Sigmoid colon (tissue), 7 donors: Measurements from ENCODE around the gene MTA3. TPM values are rescaled to one million over a fixed set of nuclear protein-coding genes. Genes with fewer than 3 reads are reported as not detected.

Experiments
- DNase-seq: peaks from one replicate; pipeline ENCODE4 v3.0.0-alpha.2; 2019
- H3K27ac ChIP-seq, 4 donors: fragments of 200-600 bp; sonication (generic); one replicate each; pipeline ENCODE4 v1.5.1; 2016 to 2019; ENCODE audit warnings: mild to moderate bottlenecking in 1 of 4
- H3K27me3 ChIP-seq, 3 donors: fragments of 200-600 bp; sonication (generic); one replicate each; pipeline ENCODE4 v1.5.1; 2019; ENCODE audit warnings: mild to moderate bottlenecking in 1 of 3
- H3K36me3 ChIP-seq, 4 donors: fragments of 200-600 bp; sonication (generic); one replicate each; pipeline ENCODE4 v1.5.1; 2016 to 2019
- H3K4me1 ChIP-seq, 4 donors: fragments of 200-600 bp; sonication (generic); one replicate each; pipeline ENCODE4 v1.5.1; 2017 to 2019
- H3K4me3 ChIP-seq, 4 donors: fragments of 200-600 bp; sonication (generic); one replicate each; pipeline ENCODE4 v1.5.1; 2017 to 2019; ENCODE audit warnings: mild to moderate bottlenecking in 2 of 4, moderate library complexity in 1 of 4
- H3K9me3 ChIP-seq, 4 donors: fragments of 200-600 bp in 3 of 4; sonication (generic) in 3 of 4; one replicate each; pipeline versions ENCODE4 v1.5.1 to v1.6.1; 2013 to 2019
- EP300 ChIP-seq, 4 donors: sonication (generic); formaldehyde crosslinking; IDR thresholded peaks; one replicate each; pipeline ENCODE4 v1.6.1; 2017; ENCODE audit warnings: antibody characterized with exemption in 4 of 4
- POLR2A ChIP-seq, 2 donors: fragments of 450-650 bp; IDR thresholded peaks; one replicate each; pipeline ENCODE4 v1.6.1; 2016; ENCODE audit warnings: antibody characterized with exemption in 2 of 2, mild to moderate bottlenecking in 2 of 2, moderate library complexity in 2 of 2
- POLR2AphosphoS5 ChIP-seq, 4 donors: sonication (generic); formaldehyde crosslinking; IDR thresholded peaks; one replicate each; pipeline ENCODE4 v1.6.1; 2017; ENCODE audit warnings: antibody characterized with exemption in 4 of 4
- WGBS, 2 donors: extraction: QIAGEN DNeasy Blood & Tissue Kit; methylation state at CpG; one replicate each; pipeline ENCODE4 v1.1.7; 2013; 5-methylcytosine and 5-hydroxymethylcytosine counted together
- intact Hi-C: fragments of 100-400 bp; cut with DNase I; formaldehyde crosslinking; loops from one replicate; pipeline ENCODE4 v1.15.1; 2023
- polyA plus RNA-seq, 3 donors: library from polyadenylated mRNA; stranded (reverse); fragments of 200-250 nt; gene quantifications; one replicate each; pipeline ENCODE4 v1.2.3, GENCODE V29; 2013
- total RNA-seq, 4 donors: library from RNA; depleted of rRNA; stranded (reverse); fragments of >200 nt; gene quantifications; one replicate each; pipeline ENCODE4 v1.1.0, GENCODE V29; 2016
- TF ChIP-seq, protein P1 (sequence below), 4 experiments: fragments of 450-650 bp in 3 of 4; fragments of 200-600 bp in 1 of 4; IDR thresholded peaks; one replicate each; pipeline ENCODE4 v1.5.1; 2016 to 2019; ENCODE audit warnings: antibody characterized with exemption in 4 of 4, mild to moderate bottlenecking in 3 of 4, moderate library complexity in 2 of 4
- donor health status: healthy with polysubstance abuse.
- donor health status: Bipolar disorder and iron deficiency.
- donor health status: healthy.

Gene MTA3
- total and polyA plus RNA-seq, 7 donors = 24.5 to 53.2 (median 33.9) TPM

- TF ChIP-seq POLR2AphosphoS5 (IDR thresholded peaks at IDR 0.05) = no peak
- no peak for TF ChIP-seq EP300 (IDR thresholded peaks at IDR 0.05)
- TF ChIP-seq POLR2A (IDR thresholded peaks at IDR 0.05) = no peak
- TF ChIP-seq, protein P1, sequence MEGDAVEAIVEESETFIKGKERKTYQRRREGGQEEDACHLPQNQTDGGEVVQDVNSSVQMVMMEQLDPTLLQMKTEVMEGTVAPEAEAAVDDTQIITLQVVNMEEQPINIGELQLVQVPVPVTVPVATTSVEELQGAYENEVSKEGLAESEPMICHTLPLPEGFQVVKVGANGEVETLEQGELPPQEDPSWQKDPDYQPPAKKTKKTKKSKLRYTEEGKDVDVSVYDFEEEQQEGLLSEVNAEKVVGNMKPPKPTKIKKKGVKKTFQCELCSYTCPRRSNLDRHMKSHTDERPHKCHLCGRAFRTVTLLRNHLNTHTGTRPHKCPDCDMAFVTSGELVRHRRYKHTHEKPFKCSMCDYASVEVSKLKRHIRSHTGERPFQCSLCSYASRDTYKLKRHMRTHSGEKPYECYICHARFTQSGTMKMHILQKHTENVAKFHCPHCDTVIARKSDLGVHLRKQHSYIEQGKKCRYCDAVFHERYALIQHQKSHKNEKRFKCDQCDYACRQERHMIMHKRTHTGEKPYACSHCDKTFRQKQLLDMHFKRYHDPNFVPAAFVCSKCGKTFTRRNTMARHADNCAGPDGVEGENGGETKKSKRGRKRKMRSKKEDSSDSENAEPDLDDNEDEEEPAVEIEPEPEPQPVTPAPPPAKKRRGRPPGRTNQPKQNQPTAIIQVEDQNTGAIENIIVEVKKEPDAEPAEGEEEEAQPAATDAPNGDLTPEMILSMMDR (IDR thresholded peaks at IDR 0.05) = no peak
- H3K4me3 ChIP-seq = no peak overlapping the region
- no peak overlapping the region for H3K27ac ChIP-seq
- no peak for DNase-seq
- H3K4me1 ChIP-seq = peaks cover 0 to 24% (median 15%) of the 10 kb centered on the region in 4 donors
- no peaks in the 10 kb centered on the region for H3K9me3 ChIP-seq
- intact Hi-C loops = no loop called here
- WGBS, 2 donors = 75% methylated on average over 9 of the region's 9 CpGs
- no peaks in the 10 kb centered on the region for H3K27me3 ChIP-seq
- peaks cover 0 to 2% (median 0%) of the 10 kb centered on the region in 4 donors for H3K36me3 ChIP-seq
Measured at GRCh38 chr2:42788478-42788793, 220.0 kb downstream of the MTA3 start.

DNA sequence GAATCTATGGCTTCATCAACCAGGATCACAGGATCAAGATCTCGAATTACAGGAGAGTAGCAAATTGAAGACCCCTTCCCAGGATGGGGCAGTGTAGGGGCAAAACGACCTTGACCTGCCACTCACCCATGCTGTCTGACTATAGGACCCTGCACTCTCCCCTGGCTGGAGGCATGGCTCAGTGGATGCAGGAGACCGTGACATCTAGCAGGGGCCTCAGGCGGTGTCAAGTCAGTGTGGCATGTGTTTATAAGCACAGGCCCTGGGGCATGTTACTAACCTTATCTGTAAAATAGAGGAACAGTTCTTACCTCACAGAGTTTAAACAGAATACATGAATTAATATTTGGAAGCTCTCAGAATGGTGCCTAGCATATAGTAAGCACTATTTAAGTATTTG is 220.4 kb downstream of the MTA3 start:
- 68 to 70% methylated on average over 4 of the region's 4 CpGs for WGBS, 2 donors
- intact Hi-C loops = no loop called here
- no peak for TF ChIP-seq POLR2A (IDR thresholded peaks at IDR 0.05)
- TF ChIP-seq, protein P1 (IDR thresholded peaks at IDR 0.05) = no peak
- no peak for TF ChIP-seq EP300 (IDR thresholded peaks at IDR 0.05)
- TF ChIP-seq POLR2AphosphoS5 (IDR thresholded peaks at IDR 0.05) = no peak
- Histone ChIP-seq H3K4me3 (no peak overlapping the region), H3K36me3 (no peaks in the 10 kb centered on the region), H3K27me3 (no peaks in the 10 kb centered on the region), H3K4me1 (peaks cover 0 to 26% (median 17%) of the 10 kb centered on the region in 4 donors), H3K9me3 (no peaks in the 10 kb centered on the region), H3K27ac (no peak overlapping the region)
- no peak for DNase-seq

GRCh38 chr2:42789751-42790150 is 221.3 kb downstream of the MTA3 start:
- Histone ChIP-seq H3K9me3 (no peaks in the 10 kb centered on the region), H3K27me3 (no peaks in the 10 kb centered on the region), H3K27ac (no peak overlapping the region), H3K4me1 (peaks cover 0 to 26% (median 17%) of the 10 kb centered on the region in 4 donors), H3K4me3 (no peak overlapping the region), H3K36me3 (no peaks in the 10 kb centered on the region)
- 96 to 98% methylated on average over 2 of the region's 2 CpGs for WGBS, 2 donors
- DNase-seq = no peak
- intact Hi-C loops = loop anchor here (10.0 kb wide), 2 partner anchors 225 to 295 kb away; partner anchors contain the start of genes KCNG3 and MTA3
- TF ChIP-seq EP300 (IDR thresholded peaks at IDR 0.05) = no peak
- TF ChIP-seq POLR2A (IDR thresholded peaks at IDR 0.05) = no peak
- TF ChIP-seq, protein P1 (IDR thresholded peaks at IDR 0.05) = no peak
- TF ChIP-seq POLR2AphosphoS5 (IDR thresholded peaks at IDR 0.05) = no peak

GRCh38 chr2:42791606-42792005 is 223.2 kb downstream of the MTA3 start:
- Histone ChIP-seq H3K4me3 (peak overlapping the region in 2 of 4 donors; percentile 62 to 66), H3K27ac (peak overlapping the region; percentile 71 to 88 (median 80)), H3K9me3 (no peaks in the 10 kb centered on the region), H3K4me1 (peaks cover 0 to 26% (median 17%) of the 10 kb centered on the region in 4 donors), H3K27me3 (no peaks in the 10 kb centered on the region), H3K36me3 (no peaks in the 10 kb centered on the region)
- WGBS, 2 donors = 67 to 71% methylated on average over 4 of the region's 4 CpGs
- intact Hi-C loops = loop anchor here (10.0 kb wide), 2 partner anchors 227 to 297 kb away; partner anchors contain the start of genes KCNG3 and MTA3
- TF ChIP-seq POLR2A (IDR thresholded peaks at IDR 0.05) (no peak), POLR2AphosphoS5 (IDR thresholded peaks at IDR 0.05) (no peak), EP300 (IDR thresholded peaks at IDR 0.05) (no peak)
- TF ChIP-seq, protein P1 (IDR thresholded peaks at IDR 0.05) = no peak
- DNase-seq = peak; percentile 58

GRCh38 chr2:42792087-42792582 is 223.7 kb downstream of the MTA3 start:
- H3K36me3 ChIP-seq = no peaks in the 10 kb centered on the region
- intact Hi-C loops = loop anchor here (10.0 kb wide), 2 partner anchors 227 to 297 kb away; partner anchors contain the start of genes KCNG3 and MTA3
- H3K4me3 ChIP-seq = peak overlapping the region; percentile 45 to 66 (median 58)
- TF ChIP-seq POLR2AphosphoS5 (IDR thresholded peaks at IDR 0.05) = no peak
- no peak for TF ChIP-seq POLR2A (IDR thresholded peaks at IDR 0.05)
- TF ChIP-seq, protein P1 (IDR thresholded peaks at IDR 0.05) = no peak
- TF ChIP-seq EP300 (IDR thresholded peaks at IDR 0.05) = no peak
- no peaks in the 10 kb centered on the region for H3K9me3 ChIP-seq
- peak; percentile 74 for DNase-seq
- H3K27ac ChIP-seq = peak overlapping the region; percentile 71 to 88 (median 80)
- WGBS, 2 donors = 2 to 5% methylated on average over 18 of the region's 18 CpGs
- H3K4me1 ChIP-seq = peaks cover 0 to 26% (median 17%) of the 10 kb centered on the region in 4 donors
- no peaks in the 10 kb centered on the region for H3K27me3 ChIP-seq
